GM13977 (cell line): ENCODE measurements around the gene ACTR1A.

Experiments used
- DNase-seq: peaks from one replicate; pipeline ENCODE4 v3.0.0; 2012; ENCODE audit warnings: low spot score
- in situ Hi-C: fragments of 300-500 bp; cut with MboI; formaldehyde crosslinking; loops from one replicate; pipeline ENCODE4 v1.12.0; 2022; ENCODE audit warnings: low sequenced_read_pairs, low pct_unique_long_range_greater_than_20kb, mixed read lengths, inconsistent platforms; ENCODE audit not compliant: unreplicated experiment
- TF ChIP-seq, protein P1 (sequence below): IDR thresholded peaks from 2 replicates; pipeline ENCODE4 v1.5.1; 2012; ENCODE audit warnings: mild to moderate bottlenecking, control low read depth; ENCODE audit not compliant: insufficient read depth; ENCODE audit errors: extremely low read depth, missing control alignments

The ACTR1A gene

DNA sequence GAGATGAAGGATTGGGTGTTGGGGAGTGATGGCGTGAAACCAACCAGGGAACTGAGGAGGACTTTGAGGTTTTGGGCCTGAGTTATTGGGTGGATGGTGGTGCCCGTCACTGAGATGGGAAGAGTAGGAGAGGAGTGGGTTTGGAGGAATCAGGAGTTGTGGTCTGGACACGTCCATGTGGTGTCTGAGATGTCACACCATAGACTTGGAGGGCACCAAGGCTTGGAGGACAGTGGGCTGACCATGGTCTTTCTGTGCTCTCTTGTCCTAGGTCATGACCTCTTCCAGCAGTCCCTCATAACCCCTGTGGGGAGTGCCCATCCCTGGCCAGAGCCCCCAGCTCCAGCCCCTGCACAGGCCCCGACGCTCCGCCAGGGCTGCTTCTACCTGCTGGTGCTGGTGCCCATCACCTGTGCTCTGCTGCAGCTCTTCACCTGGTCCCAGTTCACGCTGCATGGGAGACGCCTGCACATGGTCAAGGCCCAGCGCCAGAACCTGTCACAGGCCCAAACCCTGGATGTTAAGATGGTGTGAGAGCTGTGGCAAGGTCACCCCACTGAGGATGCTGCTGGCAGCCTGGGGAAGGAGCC is 27.0 kb downstream of the ACTR1A start:
- in situ Hi-C loops: no loop called here
- DNase-seq: no peak
- TF ChIP-seq, protein P1, sequence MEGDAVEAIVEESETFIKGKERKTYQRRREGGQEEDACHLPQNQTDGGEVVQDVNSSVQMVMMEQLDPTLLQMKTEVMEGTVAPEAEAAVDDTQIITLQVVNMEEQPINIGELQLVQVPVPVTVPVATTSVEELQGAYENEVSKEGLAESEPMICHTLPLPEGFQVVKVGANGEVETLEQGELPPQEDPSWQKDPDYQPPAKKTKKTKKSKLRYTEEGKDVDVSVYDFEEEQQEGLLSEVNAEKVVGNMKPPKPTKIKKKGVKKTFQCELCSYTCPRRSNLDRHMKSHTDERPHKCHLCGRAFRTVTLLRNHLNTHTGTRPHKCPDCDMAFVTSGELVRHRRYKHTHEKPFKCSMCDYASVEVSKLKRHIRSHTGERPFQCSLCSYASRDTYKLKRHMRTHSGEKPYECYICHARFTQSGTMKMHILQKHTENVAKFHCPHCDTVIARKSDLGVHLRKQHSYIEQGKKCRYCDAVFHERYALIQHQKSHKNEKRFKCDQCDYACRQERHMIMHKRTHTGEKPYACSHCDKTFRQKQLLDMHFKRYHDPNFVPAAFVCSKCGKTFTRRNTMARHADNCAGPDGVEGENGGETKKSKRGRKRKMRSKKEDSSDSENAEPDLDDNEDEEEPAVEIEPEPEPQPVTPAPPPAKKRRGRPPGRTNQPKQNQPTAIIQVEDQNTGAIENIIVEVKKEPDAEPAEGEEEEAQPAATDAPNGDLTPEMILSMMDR: no peak

DNA sequence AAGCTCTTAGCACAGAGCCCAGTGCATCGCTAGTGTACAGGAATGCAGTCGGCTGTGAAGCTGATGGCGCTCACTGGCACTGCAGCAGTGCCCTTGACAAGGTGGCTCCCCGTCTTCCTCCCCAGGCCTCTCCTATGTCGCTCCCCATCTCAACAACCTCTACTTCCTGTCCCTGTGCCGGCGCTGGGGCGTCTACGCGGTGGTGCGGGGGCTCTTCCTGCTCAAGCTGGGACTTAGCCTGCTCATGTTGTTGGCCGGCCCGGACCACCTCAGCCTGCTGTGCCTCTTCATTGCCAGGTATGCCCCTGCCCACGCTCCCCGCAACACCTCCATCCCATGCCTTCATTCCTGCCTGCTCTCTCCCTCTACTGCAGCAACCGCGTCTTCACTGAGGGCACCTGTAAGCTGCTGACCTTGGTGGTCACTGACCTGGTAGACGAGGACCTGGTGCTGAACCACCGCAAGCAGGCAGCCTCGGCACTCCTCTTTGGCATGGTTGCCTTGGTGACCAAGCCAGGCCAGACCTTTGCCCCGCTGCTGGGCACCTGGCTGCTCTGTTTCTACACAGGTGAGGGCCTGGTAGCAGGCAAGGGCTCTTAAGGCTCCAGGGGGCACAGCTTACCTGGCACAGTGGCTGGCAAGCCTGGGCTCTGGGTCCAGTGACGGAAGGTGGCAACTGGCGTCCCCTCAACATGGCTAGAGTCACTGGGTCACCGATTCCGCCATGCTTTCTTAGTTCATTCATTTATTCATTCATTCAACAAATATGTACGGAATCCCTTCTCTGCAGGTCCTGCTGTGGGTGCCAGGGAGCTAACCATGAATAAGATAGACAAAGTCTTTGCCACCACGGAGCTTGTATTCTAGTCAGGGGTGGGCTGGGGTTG is 28.8 kb downstream of the ACTR1A start:
- DNase-seq: no peak
- TF ChIP-seq, protein P1: no peak
- in situ Hi-C loops: no loop called here

DNA sequence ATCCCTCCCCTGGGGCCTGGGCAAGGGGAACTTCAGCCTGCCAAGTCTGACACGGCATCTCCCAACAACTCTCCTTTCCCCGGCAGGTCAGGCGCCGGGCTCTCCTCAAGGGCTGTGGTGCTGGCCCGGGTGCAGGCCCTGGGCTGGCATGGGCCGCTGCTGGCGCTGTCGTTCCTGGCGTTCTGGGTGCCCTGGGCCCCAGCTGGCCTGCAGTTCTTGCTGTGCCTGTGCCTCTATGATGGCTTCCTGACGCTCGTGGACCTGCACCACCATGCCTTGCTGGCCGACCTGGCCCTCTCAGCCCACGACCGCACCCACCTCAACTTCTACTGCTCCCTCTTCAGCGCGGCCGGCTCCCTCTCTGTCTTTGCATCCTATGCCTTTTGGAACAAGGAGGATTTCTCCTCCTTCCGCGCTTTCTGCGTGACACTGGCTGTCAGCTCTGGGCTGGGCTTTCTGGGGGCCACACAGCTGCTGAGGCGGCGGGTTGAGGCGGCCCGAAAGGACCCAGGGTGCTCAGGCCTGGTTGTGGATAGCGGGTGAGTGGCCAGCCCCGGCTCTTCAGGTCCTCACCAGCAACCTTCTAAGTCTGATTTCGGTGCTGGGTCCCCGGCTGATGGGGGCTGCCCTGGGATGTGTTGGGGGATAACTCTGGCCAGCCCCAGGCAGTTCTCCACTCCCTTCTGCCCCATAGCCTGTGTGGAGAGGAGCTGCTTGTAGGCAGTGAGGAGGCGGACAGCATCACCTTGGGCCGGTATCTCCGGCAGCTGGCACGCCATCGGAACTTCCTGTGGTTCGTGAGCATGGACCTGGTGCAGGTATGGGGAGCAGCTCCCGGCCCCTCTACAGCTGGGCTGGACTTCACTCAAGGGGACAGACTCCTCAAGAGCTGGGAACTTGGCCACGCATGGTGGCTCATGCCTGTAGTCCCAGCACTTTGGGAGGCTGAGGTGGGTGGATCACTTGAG is 31.6 kb downstream of the ACTR1A start:
- in situ Hi-C loops: no loop called here
- DNase-seq: no peak
- TF ChIP-seq, protein P1: no peak

DNA sequence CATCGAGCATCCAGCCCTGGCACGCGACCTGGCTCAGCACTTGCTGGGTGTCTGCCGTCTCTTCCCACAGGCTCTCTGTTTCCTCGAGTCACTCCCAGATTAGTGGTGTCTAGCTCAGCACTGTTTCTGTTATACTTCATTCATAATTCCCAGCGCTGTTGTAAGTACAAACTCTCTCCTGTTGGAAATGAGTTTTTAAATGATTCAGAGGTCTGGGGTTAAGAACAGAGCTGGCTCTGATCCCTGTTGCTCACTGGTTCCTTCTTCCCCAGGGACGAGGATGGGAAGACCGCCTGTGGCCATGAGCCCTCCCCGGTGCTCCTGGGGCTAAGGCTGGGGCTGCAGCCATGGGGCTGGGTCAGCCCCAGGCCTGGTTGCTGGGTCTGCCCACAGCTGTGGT is 33.8 kb downstream of the ACTR1A start:
- no peak for DNase-seq
- in situ Hi-C loops: no loop called here
- TF ChIP-seq, protein P1: no peak

DNA sequence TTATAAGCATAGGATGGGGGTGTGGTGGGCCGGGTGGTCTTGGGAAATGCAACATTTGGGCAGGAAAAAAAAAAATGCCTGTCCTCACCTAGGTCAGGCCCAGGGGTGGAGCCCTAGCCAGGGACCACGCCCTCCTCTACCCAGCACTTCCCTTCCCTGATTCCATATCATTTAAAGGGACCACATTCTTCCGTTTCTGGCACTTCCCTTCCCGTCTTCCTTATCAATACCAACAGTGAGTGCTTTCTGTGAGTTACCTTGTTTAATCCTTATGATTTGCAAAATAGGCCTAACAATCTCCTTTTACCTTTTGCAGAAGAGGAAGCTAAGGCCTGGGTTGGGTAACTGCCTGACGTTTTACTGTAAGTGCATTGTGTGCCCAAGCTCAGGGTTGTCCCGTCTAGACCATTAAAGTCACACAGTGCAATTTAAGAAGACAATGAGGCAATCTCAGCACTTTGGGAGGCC is 34.5 kb downstream of the ACTR1A start:
- in situ Hi-C loops: no loop called here
- DNase-seq: no peak
- TF ChIP-seq, protein P1: no peak

DNA sequence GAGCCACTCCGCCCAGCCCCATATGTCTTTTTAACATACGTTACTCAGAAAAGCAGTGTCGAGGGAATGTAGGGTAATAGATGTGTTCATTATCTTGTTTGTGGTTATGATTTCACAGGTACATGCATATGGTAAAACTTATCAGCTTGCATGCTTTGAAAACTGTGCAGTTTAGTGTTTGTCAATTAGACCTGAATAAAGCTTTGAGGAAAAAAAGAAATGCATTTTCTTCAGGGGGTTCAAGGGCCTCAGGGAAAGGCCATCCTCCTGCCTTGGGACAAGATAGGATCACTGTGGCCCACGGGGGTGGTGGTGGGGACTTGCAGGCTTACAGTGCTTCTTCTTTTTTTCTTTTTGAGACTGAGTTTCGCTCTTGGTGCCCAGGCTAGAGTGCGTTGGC is 35.2 kb downstream of the ACTR1A start:
- in situ Hi-C loops: no loop called here
- no peak for DNase-seq
- TF ChIP-seq, protein P1: no peak
